LNCAP (cell line): ENCODE data around the gene FHIT.

Source experiments
- TF ChIP-seq, protein P1 (sequence below): fragments of 450-650 bp; IDR thresholded peaks from 2 replicates; pipeline ENCODE4 v1.5.1; 2017; ENCODE audit warnings: mild to moderate bottlenecking

The FHIT gene

DNA sequence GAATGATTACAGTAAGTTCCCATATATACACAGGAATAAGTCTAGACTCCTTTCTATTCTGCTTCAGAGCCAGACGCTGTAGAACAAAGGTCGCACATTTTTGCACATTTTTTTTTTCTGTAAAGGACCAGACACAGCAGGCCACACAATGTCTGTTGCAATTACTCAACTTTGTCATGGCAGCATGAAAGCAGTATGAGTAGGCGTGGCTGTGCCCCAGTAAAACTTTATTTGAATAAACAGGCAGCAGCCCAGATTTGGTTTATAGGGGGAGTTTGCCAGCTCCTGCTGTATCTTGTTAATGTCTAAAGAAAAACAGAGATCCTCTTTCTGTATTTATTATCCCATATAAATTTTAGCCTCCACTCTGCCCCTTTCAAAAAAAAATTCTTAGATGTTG is 708.3 kb downstream of the FHIT start:
- TF ChIP-seq, protein P1, sequence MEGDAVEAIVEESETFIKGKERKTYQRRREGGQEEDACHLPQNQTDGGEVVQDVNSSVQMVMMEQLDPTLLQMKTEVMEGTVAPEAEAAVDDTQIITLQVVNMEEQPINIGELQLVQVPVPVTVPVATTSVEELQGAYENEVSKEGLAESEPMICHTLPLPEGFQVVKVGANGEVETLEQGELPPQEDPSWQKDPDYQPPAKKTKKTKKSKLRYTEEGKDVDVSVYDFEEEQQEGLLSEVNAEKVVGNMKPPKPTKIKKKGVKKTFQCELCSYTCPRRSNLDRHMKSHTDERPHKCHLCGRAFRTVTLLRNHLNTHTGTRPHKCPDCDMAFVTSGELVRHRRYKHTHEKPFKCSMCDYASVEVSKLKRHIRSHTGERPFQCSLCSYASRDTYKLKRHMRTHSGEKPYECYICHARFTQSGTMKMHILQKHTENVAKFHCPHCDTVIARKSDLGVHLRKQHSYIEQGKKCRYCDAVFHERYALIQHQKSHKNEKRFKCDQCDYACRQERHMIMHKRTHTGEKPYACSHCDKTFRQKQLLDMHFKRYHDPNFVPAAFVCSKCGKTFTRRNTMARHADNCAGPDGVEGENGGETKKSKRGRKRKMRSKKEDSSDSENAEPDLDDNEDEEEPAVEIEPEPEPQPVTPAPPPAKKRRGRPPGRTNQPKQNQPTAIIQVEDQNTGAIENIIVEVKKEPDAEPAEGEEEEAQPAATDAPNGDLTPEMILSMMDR = no peak

DNA sequence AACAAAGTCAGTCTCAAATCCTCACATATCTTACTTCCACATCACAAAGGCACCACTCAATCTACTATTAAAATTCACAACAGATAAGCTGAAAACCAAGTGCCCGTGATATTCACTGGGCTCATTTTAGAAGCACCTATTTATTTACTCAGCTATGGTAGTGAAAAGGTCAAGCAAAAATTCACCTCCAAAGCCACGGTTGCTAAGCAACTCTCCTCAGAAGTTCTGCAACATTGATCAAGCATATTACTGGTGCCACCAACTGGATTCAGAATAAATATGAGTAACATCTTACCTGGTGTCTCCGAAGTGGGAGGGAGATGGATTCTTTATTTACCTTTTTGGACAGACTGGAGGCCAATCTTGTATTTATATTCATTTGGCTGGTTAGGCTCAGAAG is 714.8 kb downstream of the FHIT start:
- TF ChIP-seq, protein P1 = no peak

DNA sequence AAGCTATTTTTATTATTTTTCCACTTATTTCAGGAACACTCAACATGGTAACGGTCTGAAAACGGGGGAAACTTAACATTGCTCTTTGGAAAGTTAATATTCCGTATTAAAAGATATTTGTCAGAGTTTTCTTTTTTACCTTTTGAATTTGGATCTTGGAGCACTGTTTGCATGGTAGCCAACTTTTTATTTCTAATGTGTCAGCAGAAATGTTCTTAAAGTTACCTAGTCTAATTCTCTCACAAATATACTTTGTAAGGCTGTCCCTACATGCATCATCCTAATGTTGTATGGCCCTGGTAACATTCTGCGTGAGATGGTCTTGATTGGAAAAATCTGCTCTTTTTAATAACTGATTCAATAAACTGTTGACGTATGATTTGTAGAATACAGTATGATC is 719.5 kb downstream of the FHIT start:
- TF ChIP-seq, protein P1 = no peak

DNA sequence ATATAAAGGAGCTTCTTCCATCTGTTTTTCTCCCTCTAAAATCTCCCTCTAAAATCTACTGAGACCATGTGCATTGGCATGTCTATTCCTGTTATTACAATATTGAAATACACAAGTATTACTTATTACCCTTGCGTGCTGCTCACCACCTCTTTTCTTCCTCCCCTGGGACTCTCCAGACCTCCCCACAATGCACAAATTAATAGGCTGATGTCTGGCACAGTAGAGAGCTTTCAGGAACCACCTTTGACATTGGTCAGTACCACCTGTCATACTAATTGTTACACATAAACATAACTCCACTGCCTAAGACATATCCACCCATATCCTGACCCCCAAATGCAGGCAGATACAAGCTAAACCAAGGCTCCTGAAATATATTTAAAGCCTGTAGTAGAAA is 722.6 kb downstream of the FHIT start:
- TF ChIP-seq, protein P1 = no peak

DNA sequence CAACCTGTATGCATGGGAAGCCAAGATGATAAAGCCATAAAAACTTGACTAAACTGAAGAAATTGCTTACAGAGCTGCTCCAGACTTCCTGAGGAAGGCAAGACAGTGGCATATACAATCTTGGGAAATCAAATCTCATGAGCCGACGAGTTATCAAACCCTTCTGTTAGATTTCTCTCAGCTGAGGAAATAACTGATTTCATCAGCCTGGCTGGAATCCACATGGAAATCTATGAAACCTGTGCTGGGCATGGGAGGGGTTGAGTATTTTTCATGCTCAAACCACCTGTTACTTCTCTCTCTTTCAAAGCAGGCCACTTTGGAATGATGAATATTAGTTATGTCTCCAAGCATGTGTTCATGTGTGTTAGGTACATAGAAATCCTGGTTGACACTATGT is 727.7 kb downstream of the FHIT start:
- TF ChIP-seq, protein P1 = no peak

DNA sequence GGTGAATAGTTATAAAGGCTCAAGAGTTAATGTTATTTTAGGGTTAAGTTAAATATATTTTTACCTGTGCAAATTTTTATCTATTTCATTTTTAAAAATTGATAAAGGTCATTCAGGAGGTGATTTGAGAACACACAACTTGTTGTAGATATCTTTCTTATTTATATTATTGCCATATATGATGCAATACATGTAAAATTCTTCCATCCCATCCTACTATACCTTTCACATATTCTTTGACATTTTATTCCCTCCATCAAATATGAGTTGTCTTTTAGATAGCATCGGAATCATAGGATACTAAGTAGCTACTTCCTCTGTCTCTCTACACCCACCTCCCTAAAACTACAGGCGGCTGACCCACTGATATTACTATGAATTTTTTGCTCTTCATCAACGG is 734.1 kb downstream of the FHIT start:
- TF ChIP-seq, protein P1 = no peak

DNA sequence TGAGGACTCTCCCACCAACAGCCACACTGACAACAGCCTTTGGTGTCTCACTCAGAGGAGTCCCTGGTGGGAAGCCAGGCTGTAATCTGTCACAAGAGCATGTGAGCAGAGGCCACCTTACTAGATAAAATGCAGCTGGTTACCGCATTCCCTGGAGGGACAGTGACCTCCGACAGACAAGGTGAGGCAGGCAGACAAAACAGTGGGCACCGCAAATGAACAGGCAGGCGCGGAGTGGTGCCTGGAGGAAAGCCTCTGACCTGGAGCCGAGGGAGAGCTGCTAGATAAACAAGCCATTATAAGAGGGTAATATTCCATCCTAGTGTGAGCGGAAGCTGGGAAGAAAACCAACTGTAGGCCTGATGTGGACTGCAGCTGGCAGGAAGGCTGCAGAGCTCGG is 736.4 kb downstream of the FHIT start:
- TF ChIP-seq, protein P1 = no peak

DNA sequence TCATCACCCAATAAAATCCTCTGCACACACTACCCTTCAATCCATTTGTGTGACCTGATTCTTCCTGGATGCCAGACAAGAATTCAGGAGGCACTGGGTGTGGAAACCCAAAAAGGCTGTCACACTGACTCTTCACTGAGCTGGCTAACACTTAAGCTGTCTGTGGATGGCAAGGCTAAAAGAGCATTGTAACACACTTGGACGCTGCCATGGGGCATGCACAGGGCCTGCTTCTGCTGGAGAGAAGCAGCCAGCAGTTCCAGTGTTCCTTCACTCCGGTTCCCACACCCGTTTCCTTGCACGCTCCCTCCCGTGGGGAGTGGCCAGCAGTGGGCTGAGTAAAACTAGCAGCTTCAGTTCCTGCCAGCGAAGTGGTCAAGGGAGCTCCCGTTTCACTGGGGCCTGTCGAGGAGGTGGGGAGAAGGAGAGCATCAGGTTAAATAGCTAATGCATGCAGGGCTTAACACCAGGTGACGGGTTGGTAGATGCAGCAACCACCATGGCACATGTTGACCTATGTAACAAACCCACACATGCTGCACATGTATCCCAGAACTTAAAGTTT is 737.1 kb downstream of the FHIT start:
- TF ChIP-seq, protein P1 = no peak
